ENCODE results near the gene ARFGEF2. TPM values are rescaled to one million over a fixed set of nuclear protein-coding genes. Genes with fewer than 3 reads are reported as not detected.
"Not testable (repeated sequence)": the region's sequence is repeated elsewhere in the genome, so short reads cannot be mapped to it uniquely, and the experiment has no call there.

The ARFGEF2 gene
- total RNA-seq, 6 donors from 2014 or later: 22.4 to 94.3 (median 32.2) TPM

- Histone ChIP-seq H3K4me3 (no peak overlapping the region), H3K36me3 (peaks cover 10 to 83% (median 46%) of the 10 kb centered on the region in 4 donors), H3K4me1 (peaks cover 0 to 7% (median 0%) of the 10 kb centered on the region in 4 donors), H3K9me3 (no peaks in the 10 kb centered on the region), H3K27me3 (no peaks in the 10 kb centered on the region), H3K27ac (peak overlapping the region in 1 of 4 donors; percentile 40)
- TF ChIP-seq, protein P1, sequence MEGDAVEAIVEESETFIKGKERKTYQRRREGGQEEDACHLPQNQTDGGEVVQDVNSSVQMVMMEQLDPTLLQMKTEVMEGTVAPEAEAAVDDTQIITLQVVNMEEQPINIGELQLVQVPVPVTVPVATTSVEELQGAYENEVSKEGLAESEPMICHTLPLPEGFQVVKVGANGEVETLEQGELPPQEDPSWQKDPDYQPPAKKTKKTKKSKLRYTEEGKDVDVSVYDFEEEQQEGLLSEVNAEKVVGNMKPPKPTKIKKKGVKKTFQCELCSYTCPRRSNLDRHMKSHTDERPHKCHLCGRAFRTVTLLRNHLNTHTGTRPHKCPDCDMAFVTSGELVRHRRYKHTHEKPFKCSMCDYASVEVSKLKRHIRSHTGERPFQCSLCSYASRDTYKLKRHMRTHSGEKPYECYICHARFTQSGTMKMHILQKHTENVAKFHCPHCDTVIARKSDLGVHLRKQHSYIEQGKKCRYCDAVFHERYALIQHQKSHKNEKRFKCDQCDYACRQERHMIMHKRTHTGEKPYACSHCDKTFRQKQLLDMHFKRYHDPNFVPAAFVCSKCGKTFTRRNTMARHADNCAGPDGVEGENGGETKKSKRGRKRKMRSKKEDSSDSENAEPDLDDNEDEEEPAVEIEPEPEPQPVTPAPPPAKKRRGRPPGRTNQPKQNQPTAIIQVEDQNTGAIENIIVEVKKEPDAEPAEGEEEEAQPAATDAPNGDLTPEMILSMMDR (IDR thresholded peaks at IDR 0.05): no peak
- TF ChIP-seq EP300 (IDR thresholded peaks at IDR 0.05) (no peak), POLR2A (IDR thresholded peaks at IDR 0.05) (no peak), POLR2AphosphoS5 (IDR thresholded peaks at IDR 0.05) (no peak)
- 74 to 81% methylated on average over 3 of the region's 3 CpGs for WGBS, 2 donors
- no peak for ATAC-seq (ENCODE audit: low FRiP score in 2 of 2)
- DNase-seq: no peak
These were observed 51.3 kb downstream of the ARFGEF2 start for GRCh38 chr20:48972816-48973215.

- H3K36me3 ChIP-seq: peaks cover 0 to 59% (median 23%) of the 10 kb centered on the region in 4 donors
- peaks cover 0 to 7% (median 0%) of the 10 kb centered on the region in 4 donors for H3K4me1 ChIP-seq
- H3K4me3 ChIP-seq: no peak overlapping the region
- ATAC-seq (ENCODE audit: low FRiP score in 2 of 2) (no peak), DNase-seq (no peak)
- TF ChIP-seq EP300 (IDR thresholded peaks at IDR 0.05) (no peak), POLR2AphosphoS5 (IDR thresholded peaks at IDR 0.05) (no peak), POLR2A (IDR thresholded peaks at IDR 0.05) (no peak)
- TF ChIP-seq, protein P1 (IDR thresholded peaks at IDR 0.05): no peak
- H3K27ac ChIP-seq: no peak overlapping the region
- H3K9me3 ChIP-seq: no peaks in the 10 kb centered on the region
- H3K27me3 ChIP-seq: no peaks in the 10 kb centered on the region
- 54 to 68% methylated on average over 9 of the region's 9 CpGs for WGBS, 2 donors
These were observed 54.4 kb downstream of the ARFGEF2 start for GRCh38 chr20:48975955-48976354.

DNA sequence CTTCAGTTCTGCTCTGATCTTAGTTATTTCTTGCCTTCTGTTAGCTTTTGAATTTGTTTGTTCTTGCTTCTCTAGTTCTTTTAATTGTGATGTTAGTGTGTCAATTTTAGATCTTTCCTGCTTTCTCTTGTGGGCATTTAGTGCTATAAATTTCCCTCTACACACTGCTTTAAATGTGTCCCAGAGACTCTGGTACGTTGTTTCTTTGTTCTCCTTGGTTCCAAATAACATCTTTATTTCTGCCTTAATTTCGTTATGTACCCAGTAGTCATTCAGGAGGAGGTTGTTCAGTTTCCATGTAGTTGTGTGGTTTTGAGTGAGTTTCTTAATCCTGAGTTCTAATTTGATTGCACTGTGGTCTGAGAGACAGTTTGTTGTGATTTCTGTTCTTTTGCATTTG lies 58.5 kb downstream of the ARFGEF2 start:
- not testable (repeated sequence) for H3K9me3 ChIP-seq; H3K27me3 ChIP-seq; H3K4me1 ChIP-seq; ATAC-seq (ENCODE audit: low FRiP score in 2 of 2); DNase-seq; H3K4me3 ChIP-seq; H3K27ac ChIP-seq
- WGBS, 2 donors: 91 to 97% methylated on average over 2 of the region's 2 CpGs
- peaks cover 0 to 67% (median 29%) of the 10 kb centered on the region in 4 donors for H3K36me3 ChIP-seq

DNA sequence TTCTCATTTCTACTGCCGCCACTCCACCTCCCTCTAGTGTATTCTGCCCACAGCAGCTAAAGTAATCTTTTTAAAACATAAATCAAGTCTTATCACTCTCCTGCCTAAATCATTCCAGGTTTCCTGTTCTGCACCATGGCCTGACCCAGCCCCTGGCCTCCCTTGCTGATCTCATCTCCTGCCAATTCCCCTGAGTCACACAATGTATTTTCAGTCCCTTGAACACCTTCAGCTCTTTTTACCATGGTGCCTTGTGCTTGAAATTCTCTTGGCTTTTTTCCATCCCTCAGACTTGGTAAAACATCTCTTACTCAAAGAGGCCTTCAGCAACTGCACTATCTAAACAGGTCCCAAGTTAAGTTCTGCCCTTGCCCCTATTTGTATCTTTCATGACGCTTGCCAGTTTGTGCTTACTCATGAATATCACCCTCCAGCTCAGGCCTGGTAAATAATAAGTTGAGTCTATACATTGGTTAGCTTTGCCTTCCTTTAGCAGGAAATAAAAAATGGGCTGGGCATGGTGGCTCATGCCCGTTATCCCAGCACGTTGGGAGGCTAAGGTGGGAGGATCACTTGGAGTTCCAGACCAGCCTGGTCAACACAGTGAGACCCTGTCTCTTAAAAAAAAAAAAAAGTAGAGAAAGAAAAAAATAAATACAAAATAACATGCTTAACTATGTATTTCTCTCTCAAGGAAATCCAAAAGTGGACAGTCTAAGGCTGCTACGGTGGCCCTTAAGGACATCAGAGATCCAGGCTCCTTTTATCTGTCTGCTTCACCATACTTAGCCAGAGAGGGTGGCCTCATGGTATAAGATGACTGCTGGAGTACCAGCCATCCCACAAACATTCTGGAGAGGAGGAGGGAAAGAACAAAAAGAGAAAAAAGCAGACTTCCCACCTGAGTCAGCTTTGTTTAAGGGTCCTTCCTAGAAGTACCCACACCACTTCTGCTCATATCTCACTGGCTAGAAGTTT lies 62.2 kb downstream of the ARFGEF2 start:
- TF ChIP-seq POLR2A (IDR thresholded peaks at IDR 0.05): no peak
- peak in 1 of 2 donors; percentile 10 for TF ChIP-seq POLR2AphosphoS5 (IDR thresholded peaks at IDR 0.05)
- TF ChIP-seq, protein P1 (IDR thresholded peaks at IDR 0.05): no peak
- no peak for TF ChIP-seq EP300 (IDR thresholded peaks at IDR 0.05)
- Histone ChIP-seq H3K36me3 (peaks cover 23 to 79% (median 43%) of the 10 kb centered on the region in 4 donors), H3K9me3 (no peaks in the 10 kb centered on the region), H3K4me3 (no peak overlapping the region), H3K27me3 (no peaks in the 10 kb centered on the region), H3K4me1 (no peaks in the 10 kb centered on the region), H3K27ac (peak overlapping the region in 1 of 4 donors; percentile 40)
- ATAC-seq (ENCODE audit: low FRiP score in 2 of 2) (peak in 1 of 2 donors; percentile 43), DNase-seq (no peak)
- WGBS, 2 donors: 87 to 88% methylated on average over 5 of the region's 5 CpGs

DNA sequence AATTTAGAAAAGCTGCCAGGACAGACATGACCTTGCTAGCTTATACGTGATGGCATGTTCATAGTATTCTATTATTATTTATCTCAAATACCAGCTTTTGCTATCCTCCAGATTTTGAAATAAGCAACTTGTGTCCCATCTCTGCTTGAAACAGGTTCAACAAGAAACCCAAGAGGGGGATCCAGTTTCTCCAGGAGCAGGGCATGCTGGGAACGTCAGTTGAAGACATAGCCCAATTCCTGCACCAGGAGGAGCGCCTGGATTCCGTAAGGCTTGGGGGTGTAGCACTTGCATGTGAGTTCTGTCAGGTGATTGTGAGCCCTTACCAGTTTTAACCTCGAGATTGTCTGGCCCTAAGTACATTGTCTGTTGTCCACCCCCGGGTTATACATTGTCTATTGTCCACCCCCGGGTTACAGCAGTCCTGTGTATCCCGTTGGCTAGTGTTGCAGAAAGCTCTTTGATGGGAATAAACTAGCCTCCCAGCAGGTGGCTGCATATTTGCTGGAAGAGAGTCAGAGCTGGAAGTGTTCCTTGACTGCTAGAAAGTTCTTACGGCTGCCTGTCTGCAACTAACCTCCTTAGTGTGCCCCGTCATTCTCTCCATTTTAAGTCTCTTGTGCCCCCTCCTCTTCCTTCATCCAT lies 63.2 kb downstream of the ARFGEF2 start:
- Histone ChIP-seq H3K27ac (no peak overlapping the region), H3K4me1 (no peaks in the 10 kb centered on the region), H3K27me3 (no peaks in the 10 kb centered on the region), H3K9me3 (no peaks in the 10 kb centered on the region), H3K4me3 (no peak overlapping the region), H3K36me3 (peaks cover 33 to 89% (median 53%) of the 10 kb centered on the region in 4 donors)
- ATAC-seq (ENCODE audit: low FRiP score in 2 of 2) (no peak), DNase-seq (no peak)
- WGBS, 2 donors: 92 to 100% methylated on average over 5 to 10 of the region's 10 CpGs
- TF ChIP-seq POLR2A (IDR thresholded peaks at IDR 0.05): no peak
- TF ChIP-seq, protein P1 (IDR thresholded peaks at IDR 0.05): no peak
- TF ChIP-seq POLR2AphosphoS5 (IDR thresholded peaks at IDR 0.05): no peak
- TF ChIP-seq EP300 (IDR thresholded peaks at IDR 0.05): no peak
